HepG2 (cell line): ENCODE measurements around the gene TEX28. TPM values are rescaled to one million over a fixed set of nuclear protein-coding genes. Genes with fewer than 3 reads are reported as not detected.
"Not testable (repeated sequence)": the region's sequence is repeated elsewhere in the genome, so short reads cannot be mapped to it uniquely, and the experiment has no call there.

ENCODE experiments used
- ATAC-seq: fragments of 200-7000 bp; cut with Tn5 transposase; 3 replicates; pipeline ENCODE4 v1.9.1; 2020; ENCODE audit warnings: mild to moderate bottlenecking, moderate library complexity
- Bru-seq: library from RNA; stranded (reverse); fragments of 400-500 nt; gene quantifications from one replicate; lab custom pipeline; 2021; lab: Mats Ljungman, UMichigan
- BruChase-seq, 2 experiments: library from RNA; stranded (reverse); fragments of 400-500 nt; gene quantifications; one replicate each; lab custom pipeline; 2021; lab: Mats Ljungman, UMichigan
- BruUV-seq: library from RNA; stranded (reverse); fragments of 400-500 nt; replicated peaks from 2 replicates; lab custom pipeline; 2021; lab: Mats Ljungman, UMichigan
- CTCF ChIA-PET: fragments of 300-600 bp; formaldehyde crosslinking; extraction: SDS; loops from one replicate; lab custom pipeline; 2021; ENCODE audit warnings: low total read pairs, inconsistent platforms, low intra/inter-chr PET ratio; lab: Yijun Ruan, JAX
- POLR2A ChIA-PET: fragments of 350-600 bp; sonication (Branson Sonifier 250); formaldehyde crosslinking; loops from one replicate; lab custom pipeline; 2020; ENCODE audit warnings: antibody characterized with exemption, inconsistent platforms; lab: Yijun Ruan, JAX
- DNase-seq: peaks from one replicate; pipeline ENCODE4 v3.0.0-alpha.2; 2015; ENCODE audit warnings: low spot score
- FAIRE-seq: peaks from 3 replicates; lab custom pipeline; 2011; peaks lifted over from hg19 to GRCh38; lab: Jason Lieb, UNC
- H2AFZ ChIP-seq: one replicate; pipeline ENCODE4 v1.6.1; 2011; ENCODE audit warnings: low read length, inconsistent platforms
- H3K27ac ChIP-seq: fragments of 300-600 bp; 3 replicates; pipeline ENCODE4 v1.8.0; 2011; ENCODE audit warnings: mixed run types, mild to moderate bottlenecking, mixed read lengths, low read length, inconsistent platforms; ENCODE audit not compliant: insufficient read depth; ENCODE audit errors: extremely low read length
- H3K27me3 ChIP-seq, 2 experiments: fragments of 200-600 bp in 1 of 2; 2 replicates in 1 of 2; 3 replicates in 1 of 2; pipeline versions ENCODE4 v1.6.0 to v1.8.0; 2011; ENCODE audit warnings: low read length in 2 of 2, mild to moderate bottlenecking in 2 of 2, moderate library complexity in 2 of 2, inconsistent platforms in 1 of 2; ENCODE audit not compliant: insufficient read depth in 2 of 2, control insufficient read depth in 1 of 2
- H3K36me3 ChIP-seq, 2 experiments: fragments of 200-600 bp in 1 of 2; replicated peaks in 1 of 2; 2 replicates in 1 of 2; 3 replicates in 1 of 2; pipeline versions ENCODE4 v1.5.1 to v1.8.0; 2011; ENCODE audit warnings: low read length in 2 of 2, inconsistent platforms in 1 of 2; ENCODE audit not compliant: insufficient read depth in 2 of 2, control insufficient read depth in 1 of 2
- H3K4me1 ChIP-seq: 2 replicates; pipeline ENCODE4 v1.5.1; 2012; ENCODE audit warnings: low read length, inconsistent platforms; ENCODE audit not compliant: insufficient read depth
- H3K4me2 ChIP-seq: 2 replicates; pipeline ENCODE4 v1.6.0; 2011; ENCODE audit warnings: low read depth, low read length, inconsistent platforms
- H3K4me3 ChIP-seq, 3 experiments: fragments of 200-600 bp in 1 of 3; sonication (generic), shearing (Covaris generic) in 1 of 3; replicated peaks in 1 of 3; 2 replicates each; pipeline ENCODE4 v1.5.1; 2011 to 2016; ENCODE audit warnings: low read length in 3 of 3, inconsistent platforms in 2 of 3, low read depth in 2 of 3, mild to moderate bottlenecking in 2 of 3, control low read depth in 1 of 3, mixed read lengths in 1 of 3; ENCODE audit not compliant: insufficient read depth in 1 of 3
- H3K79me2 ChIP-seq: one replicate; pipeline ENCODE4 v1.6.1; 2011; ENCODE audit warnings: low read length, inconsistent platforms; ENCODE audit not compliant: insufficient read depth
- H3K9ac ChIP-seq: 2 replicates; pipeline ENCODE4 v1.6.0; 2011; ENCODE audit warnings: mild to moderate bottlenecking, low read depth, low read length, inconsistent platforms; ENCODE audit not compliant: insufficient read depth
- H3K9me3 ChIP-seq: 2 replicates; pipeline ENCODE4 v1.5.1; 2012; ENCODE audit warnings: mild to moderate bottlenecking, low read length
- H4K20me1 ChIP-seq: 2 replicates; pipeline ENCODE4 v1.6.0; 2011; ENCODE audit warnings: inconsistent platforms, mild to moderate bottlenecking, low read length, moderate library complexity; ENCODE audit not compliant: insufficient read depth
- MNT ChIP-seq: fragments of 450-650 bp; IDR thresholded peaks from 2 replicates; pipeline ENCODE4 v1.6.1; 2016
- ZBTB21 ChIP-seq: sonication (generic); formaldehyde crosslinking; IDR thresholded peaks from 2 replicates; pipeline ENCODE4 v1.4.0; 2020; ENCODE audit warnings: missing genetic modification reagents
- ZNF225 ChIP-seq: sonication (generic); formaldehyde crosslinking; IDR thresholded peaks from 2 replicates; pipeline ENCODE4 v1.4.0; 2020; ENCODE audit warnings: mild to moderate bottlenecking, missing genetic modification reagents
- ZNF251 ChIP-seq: sonication (generic); formaldehyde crosslinking; IDR thresholded peaks from 2 replicates; pipeline ENCODE4 v1.9.0; 2021; ENCODE audit warnings: mild to moderate bottlenecking, missing genetic modification reagents
- WGBS: methylation state at CpG from one replicate; pipeline ENCODE4 v1.1.6; 2017; ENCODE audit warnings: low lambda C conversion rate; 5-methylcytosine and 5-hydroxymethylcytosine counted together
- in situ Hi-C: cut with HindIII; loops from 2 replicates; pipeline ENCODE4 v1.10.0; 2017; ENCODE audit warnings: low pct_unique_long_range_greater_than_20kb; ENCODE audit not compliant: extremely low pct_ligation_motif_present
- intact Hi-C: fragments of 100-400 bp; cut with micrococcal nuclease; formaldehyde crosslinking; loops from one replicate; pipeline ENCODE4 v1.10.0; 2022; ENCODE audit not compliant: unreplicated experiment
- long read RNA-seq, 2 experiments: library from RNA in 1 of 2; library from polyadenylated mRNA in 1 of 2; stranded (forward) in 1 of 2; unstranded in 1 of 2; transcript quantifications; one replicate each; pipeline ENCODE4 v2.0.0, GENCODE V29; 2019 to 2022
- polyA minus RNA-seq, 3 experiments: library from RNA; depleted of rRNA, polyadenylated mRNA; stranded (reverse); fragments of >200 nt; gene quantifications; 2 replicates each; pipeline ENCODE4 v1.2.3, GENCODE V29; 2011; ENCODE audit warnings: low replicate concordance in 1 of 3
- polyA plus RNA-seq, 8 experiments: library from polyadenylated mRNA; depleted of rRNA in 3 of 8; stranded (reverse) in 7 of 8; unstranded in 1 of 8; fragments of >200 nt; fragmentation: Illumina TruSeq in 4 of 8; extraction: Trizol in 4 of 8; gene quantifications; 2 replicates each; pipeline versions ENCODE4 v1.2.1 to v1.2.3, GENCODE V29; 2011 to 2016; ENCODE audit warnings: low read depth in 4 of 8, missing spikeins in 1 of 8, mixed read lengths in 1 of 8; ENCODE audit not compliant: insufficient read depth in 1 of 8
- total RNA-seq, 5 experiments: library from RNA; depleted of rRNA; stranded (reverse); fragments of >200 nt; fragmentation: Illumina TruSeq; extraction: Trizol; gene quantifications; 2 replicates each; pipeline ENCODE4 v1.2.3, GENCODE V29; 2016; ENCODE audit warnings: low read depth in 1 of 5

The TEX28 gene
- total RNA-seq (2016; rRNA removed; fragmentation: Illumina TruSeq; extraction: Trizol) (not detected in 2 replicates), polyA plus RNA-seq (2011; rRNA removed) (not detected in 2 replicates), polyA minus RNA-seq (2011; rRNA and poly(A)+ RNA removed; ENCODE audit: low replicate concordance) (not detected in 2 replicates), Bru-seq, nascent RNA (not detected), BruChase-seq, experiment 1, labeled RNA remaining after a 6-hour chase (not detected), BruChase-seq, experiment 2, labeled RNA remaining after a 2-hour chase (not detected)
- not detected in 2 replicates for total RNA-seq (2016; cell fraction: cytosol; rRNA removed; fragmentation: Illumina TruSeq; extraction: Trizol; ENCODE audit: low read depth)
- total RNA-seq (2016; cell fraction: insoluble cytoplasmic fraction; rRNA removed; fragmentation: Illumina TruSeq; extraction: Trizol): not detected in 2 replicates
- total RNA-seq (2016; cell fraction: membrane; rRNA removed; fragmentation: Illumina TruSeq; extraction: Trizol): not detected in 2 replicates
- total RNA-seq (2016; cell fraction: nucleus; rRNA removed; fragmentation: Illumina TruSeq; extraction: Trizol): not detected in 2 replicates
- polyA plus RNA-seq (2011; cell fraction: cytosol; rRNA removed): not detected in 2 replicates
- polyA plus RNA-seq (2011; cell fraction: nucleus; rRNA removed): not detected in 2 replicates
- not detected in 2 replicates for polyA plus RNA-seq (2012)
- polyA plus RNA-seq (2016; cell fraction: cytosol; fragmentation: Illumina TruSeq; extraction: Trizol; ENCODE audit: low read depth): not detected in 2 replicates
- not detected in 2 replicates for polyA plus RNA-seq (2016; cell fraction: insoluble cytoplasmic fraction; fragmentation: Illumina TruSeq; extraction: Trizol; ENCODE audit: low read depth)
- polyA plus RNA-seq (2016; cell fraction: membrane; fragmentation: Illumina TruSeq; extraction: Trizol; ENCODE audit: low read depth): not detected in 2 replicates
- polyA plus RNA-seq (2016; cell fraction: nucleus; fragmentation: Illumina TruSeq; extraction: Trizol; ENCODE audit: insufficient read depth, low read depth): not detected in 2 replicates
- polyA minus RNA-seq (2011; cell fraction: cytosol; rRNA and poly(A)+ RNA removed): not detected in 2 replicates
- not detected in 2 replicates for polyA minus RNA-seq (2011; cell fraction: nucleus; rRNA and poly(A)+ RNA removed)
- long read RNA-seq, experiment 1: 0 reads
- long read RNA-seq, experiment 2: 0 reads

DNA sequence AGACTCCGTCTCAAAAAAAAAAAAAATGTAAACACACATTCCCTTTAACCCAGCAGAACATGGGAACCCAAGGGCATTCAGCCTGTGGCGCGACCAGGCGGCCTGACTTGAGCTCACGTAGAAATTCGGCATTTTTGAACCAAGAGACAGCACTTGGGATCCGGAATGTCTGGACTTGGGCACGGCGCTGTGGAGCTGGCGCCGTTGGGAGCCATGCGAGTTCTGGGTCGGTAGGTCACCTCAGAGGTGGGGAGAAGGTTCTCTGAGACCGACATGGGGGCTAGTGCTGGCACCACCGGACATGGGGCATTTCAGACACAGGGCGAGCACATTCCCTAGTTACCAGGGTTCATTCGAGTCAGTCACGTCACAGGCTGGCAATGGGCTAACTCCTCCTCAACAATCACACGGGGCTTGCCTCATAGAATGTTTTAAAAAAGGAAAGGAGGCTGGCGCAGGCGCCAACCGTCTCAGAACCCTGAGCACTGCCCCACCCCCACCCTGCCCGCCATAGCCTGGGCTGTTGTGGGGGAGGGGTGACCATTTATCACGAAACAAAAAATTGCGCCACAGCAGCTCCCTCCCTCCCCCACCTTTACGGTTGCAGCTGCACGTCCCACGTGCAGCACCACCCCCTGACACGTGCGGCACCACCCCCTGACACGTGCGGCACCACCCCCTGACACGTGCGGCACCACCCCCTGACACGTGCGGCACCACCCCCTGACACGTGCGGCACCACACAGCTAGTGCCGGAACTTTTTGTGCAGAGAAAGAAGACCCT lies at the start of gene TEX28:
Gene TEX28, minus strand, starts transcription at position 334 of the 784 bp plus-strand sequence. CDS start 3,007 bp downstream, outside the sequence.
- Histone ChIP-seq H3K79me2 (no peaks in the 10 kb centered on the region), H3K36me3 (no peaks in the 10 kb centered on the region), H3K4me2 (no peak within 1 kb of the TSS), H3K27ac (no peak within 1 kb of the TSS), H3K4me3 (no peak within 1 kb of the TSS), H3K9me3 (no peaks in the 10 kb centered on the region), H4K20me1 (no peaks in the 10 kb centered on the region), H2AFZ (no peak within 1 kb of the TSS), H3K4me1 (no peaks in the 10 kb centered on the region), H3K27me3 (no peaks in the 10 kb centered on the region; a peak in 1 of 5 replicates), H3K9ac (no peak within 1 kb of the TSS)
- POLR2A ChIA-PET: no interaction called here
- intact Hi-C loops (no loop called here), in situ Hi-C loops (no loop called here)
- TF ChIP-seq MNT (peak; percentile 87), ZBTB21 (CRISPR knock-in tag) (no peak), ZNF251 (CRISPR knock-in tag) (no peak), ZNF225 (CRISPR knock-in tag) (no peak)
- ATAC-seq: no peak
- CTCF ChIA-PET: no interaction called here
- FAIRE-seq: no peak
- BruUV-seq: no TSS peak
- DNase-seq: no peak
- 62% methylated on average over 9 of the region's 39 CpGs for WGBS

- WGBS: no CpG with 5 or more reads among the region's 20 CpGs
- H3K79me2 ChIP-seq, intact Hi-C loops, CTCF ChIA-PET, H3K36me3 ChIP-seq, POLR2A ChIA-PET, H3K27me3 ChIP-seq, in situ Hi-C loops, H3K9ac ChIP-seq, H2AFZ ChIP-seq, BruUV-seq, H4K20me1 ChIP-seq, H3K4me3 ChIP-seq, H3K9me3 ChIP-seq, H3K27ac ChIP-seq, H3K4me2 ChIP-seq, H3K4me1 ChIP-seq, DNase-seq: not testable (repeated sequence)
- ATAC-seq (peak; percentile 25), FAIRE-seq (peak; percentile 99)
Observed at GRCh38 chrX:154343620-154344019, 48.7 kb upstream of the TEX28 start.

GRCh38 chrX:154343063-154343462 lies 48.1 kb upstream of the TEX28 start:
- POLR2A ChIA-PET, H3K9ac ChIP-seq, H3K9me3 ChIP-seq, H3K27ac ChIP-seq, H3K27me3 ChIP-seq, DNase-seq, intact Hi-C loops, H3K4me3 ChIP-seq, H3K79me2 ChIP-seq, H4K20me1 ChIP-seq, H3K4me2 ChIP-seq, CTCF ChIA-PET, ATAC-seq, H3K36me3 ChIP-seq, FAIRE-seq, in situ Hi-C loops, H2AFZ ChIP-seq, BruUV-seq, H3K4me1 ChIP-seq: not testable (repeated sequence)
- no CpG with 5 or more reads among the region's 16 CpGs for WGBS
